ENCODE measurements around the gene ACAN. TPM values are rescaled to one million over a fixed set of nuclear protein-coding genes. Genes with fewer than 3 reads are reported as not detected.

The ACAN gene
- total RNA-seq, 1 experiment from 2014 or later = 0.50 TPM

- H3K23ac ChIP-seq (ENCODE audit: insufficient read length, low read depth, low read length) = no peak overlapping the region
- H3K9me3 ChIP-seq (ENCODE audit: control insufficient read depth, low read depth, low read length) = no peaks in the 10 kb centered on the region
- H2BK120ac ChIP-seq (ENCODE audit: low read depth, low read length, poor library complexity, severe bottlenecking) = no peak overlapping the region
- H2BK20ac ChIP-seq (ENCODE audit: low read depth, low read length, poor library complexity, severe bottlenecking) = no peak overlapping the region
- no peak overlapping the region for H4K8ac ChIP-seq (replicated peaks; ENCODE audit: insufficient read length, low read depth, low read length)
- H2BK5ac ChIP-seq (ENCODE audit: insufficient read length, low read length) = no peak overlapping the region
- peaks cover 23% of the 10 kb centered on the region; the same call in 1 of the 2 replicates for H3K79me2 ChIP-seq (ENCODE audit: insufficient read depth, low read length)
- H3K9ac ChIP-seq (ENCODE audit: extremely low read depth, insufficient read length, low read length) = peak overlapping the region; percentile 36
- no peak overlapping the region for H3T11ph ChIP-seq (ENCODE audit: low read length)
- H3K14ac ChIP-seq (ENCODE audit: insufficient read depth, low read length) = peak overlapping the region; percentile 61; the same call in 1 of the 2 replicates
- H2BK12ac ChIP-seq (ENCODE audit: insufficient read length, low read depth, low read length) = no peak overlapping the region
- H2BK15ac ChIP-seq (ENCODE audit: low read depth, low read length) = no peak overlapping the region
- H3K4ac ChIP-seq (ENCODE audit: low read depth, low read length) = no peak overlapping the region
- H2AFZ ChIP-seq (ENCODE audit: low read length) = no peak overlapping the region
- H3K36me3 Mint-ChIP-seq (ENCODE audit: insufficient read depth in 1 of 3, low read depth in 3 of 3) = peaks cover 41 to 50% (median 45%) of the 10 kb centered on the region in 3 experiments
- DNase-seq = no peak
- H3K4me1 Mint-ChIP-seq = peaks cover 41 to 53% of the 10 kb centered on the region in 2 experiments
- H2AK5ac ChIP-seq (ENCODE audit: insufficient read length, low read length) = no peak overlapping the region
- H4K20me1 ChIP-seq (ENCODE audit: control insufficient read depth, insufficient read depth, insufficient read length) = no peaks in the 10 kb centered on the region
- no CpG with 5 or more reads among the region's 20 CpGs for WGBS (ENCODE audit: extremely low coverage, insufficient read length, low lambda C conversion rate)
- H3K4me1 ChIP-seq (ENCODE audit: insufficient read depth, low read length) = peaks cover 8% of the 10 kb centered on the region
- no peaks in the 10 kb centered on the region for H3K27me3 ChIP-seq (ENCODE audit: insufficient read depth, low read length)
- H3K23me2 ChIP-seq (ENCODE audit: insufficient read length, low read depth, low read length, poor library complexity, severe bottlenecking) = peaks cover 9% of the 10 kb centered on the region
- no peak overlapping the region for H3K56ac ChIP-seq (ENCODE audit: insufficient read length, low read depth, low read length)
- peak overlapping the region; percentile 22 to 97 (median 96); a peak in 4 of 7 replicates for H3K27ac Mint-ChIP-seq
- no peak overlapping the region for H3K18ac ChIP-seq (ENCODE audit: insufficient read length, low read depth, low read length)
- peak overlapping the region; percentile 100 for H3K4me2 ChIP-seq (ENCODE audit: insufficient read depth, insufficient read length, low read length)
- H3K9me3 Mint-ChIP-seq = peaks cover 0 to 2% of the 10 kb centered on the region in 2 experiments
- no peaks in the 10 kb centered on the region; the same call in none of the 2 replicates for H3K27me3 Mint-ChIP-seq (ENCODE audit: low read depth)
- peaks cover 26% of the 10 kb centered on the region for H3K79me1 ChIP-seq (ENCODE audit: insufficient read depth, low read depth, low read length, poor library complexity, severe bottlenecking)
- H3K4me3 Mint-ChIP-seq = peak overlapping the region; percentile 82 to 98
- H4K91ac ChIP-seq (ENCODE audit: insufficient read length, low read depth, low read length) = no peak overlapping the region
- no peak for TF ChIP-seq CTCF (conservative IDR thresholded peaks at IDR 0.05)
- no peak overlapping the region for H4K5ac ChIP-seq (ENCODE audit: insufficient read length, low read depth, low read length)
- H3K27ac ChIP-seq (ENCODE audit: insufficient read length, low read depth, low read length) = no peak overlapping the region
These were observed 109.3 kb downstream of the ACAN start for GRCh38 chr15:88912500-88912921.
